ENCODE data around the gene STX8.

DNA sequence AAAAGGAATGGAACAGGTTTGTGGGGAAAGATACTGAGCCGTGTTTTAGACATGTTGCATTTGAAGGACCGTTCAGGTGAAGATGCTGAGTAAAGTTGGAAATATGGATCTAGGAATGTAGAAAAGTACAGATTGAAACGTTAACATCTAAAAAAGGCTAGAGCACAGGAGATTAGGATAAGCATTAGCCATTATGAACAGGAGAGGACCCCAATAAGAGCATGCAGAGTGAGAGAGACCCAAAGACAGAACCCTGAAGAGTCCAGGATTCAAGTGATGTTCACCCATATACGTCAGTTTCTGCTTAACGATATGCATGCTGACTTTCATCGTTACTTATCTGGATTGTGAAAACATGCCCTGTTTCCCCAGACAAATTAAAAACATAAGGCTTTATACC lies 140.5 kb downstream of the STX8 start:
- TF ChIP-seq EZH2 (IDR thresholded peaks at IDR 0.05) = no peak
- TF ChIP-seq, protein P1, sequence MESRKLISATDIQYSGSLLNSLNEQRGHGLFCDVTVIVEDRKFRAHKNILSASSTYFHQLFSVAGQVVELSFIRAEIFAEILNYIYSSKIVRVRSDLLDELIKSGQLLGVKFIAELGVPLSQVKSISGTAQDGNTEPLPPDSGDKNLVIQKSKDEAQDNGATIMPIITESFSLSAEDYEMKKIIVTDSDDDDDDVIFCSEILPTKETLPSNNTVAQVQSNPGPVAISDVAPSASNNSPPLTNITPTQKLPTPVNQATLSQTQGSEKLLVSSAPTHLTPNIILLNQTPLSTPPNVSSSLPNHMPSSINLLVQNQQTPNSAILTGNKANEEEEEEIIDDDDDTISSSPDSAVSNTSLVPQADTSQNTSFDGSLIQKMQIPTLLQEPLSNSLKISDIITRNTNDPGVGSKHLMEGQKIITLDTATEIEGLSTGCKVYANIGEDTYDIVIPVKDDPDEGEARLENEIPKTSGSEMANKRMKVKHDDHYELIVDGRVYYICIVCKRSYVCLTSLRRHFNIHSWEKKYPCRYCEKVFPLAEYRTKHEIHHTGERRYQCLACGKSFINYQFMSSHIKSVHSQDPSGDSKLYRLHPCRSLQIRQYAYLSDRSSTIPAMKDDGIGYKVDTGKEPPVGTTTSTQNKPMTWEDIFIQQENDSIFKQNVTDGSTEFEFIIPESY (IDR thresholded peaks at IDR 0.05; ENCODE audit: extremely low read depth, insufficient replicate concordance, low read length) = no peak
- no peak for TF ChIP-seq CTCF (IDR thresholded peaks at IDR 0.05 in 2 of 3, conservative IDR thresholded peaks at IDR 0.05 in 1 of 3; ENCODE audit: borderline replicate concordance in 1 of 3, insufficient read depth in 1 of 3, low read depth in 2 of 3, low read length in 2 of 3)
- no peak for TF ChIP-seq POLR2A (IDR thresholded peaks at IDR 0.05; ENCODE audit: borderline replicate concordance, extremely low read depth, insufficient read depth, insufficient read length)
- TF ChIP-seq RAD21 (IDR thresholded peaks at IDR 0.05; ENCODE audit: low read depth) = no peak
- no peak for TF ChIP-seq SP1 (IDR thresholded peaks at IDR 0.05; ENCODE audit: low read depth)
- no peak for TF ChIP-seq MAX (IDR thresholded peaks at IDR 0.05)
- no peak for TF ChIP-seq POLR2AphosphoS5 (IDR thresholded peaks at IDR 0.05; ENCODE audit: low read depth, low read length)
- no peak for TF ChIP-seq REST (IDR thresholded peaks at IDR 0.05; ENCODE audit: low read depth)
- no peak for TF ChIP-seq TCF7L2 (IDR thresholded peaks at IDR 0.05; ENCODE audit: borderline replicate concordance, extremely low read depth, insufficient read depth, insufficient read length)
- no peak for TF ChIP-seq YY1 (IDR thresholded peaks at IDR 0.05; ENCODE audit: extremely low read depth, insufficient replicate concordance, low read depth, low read length)
- TF ChIP-seq SRF (IDR thresholded peaks at IDR 0.05; ENCODE audit: low read depth) = no peak
- no peak for TF ChIP-seq JUND (IDR thresholded peaks at IDR 0.05)
